Stimulated activated CD8-positive, alpha-beta memory T cell treated with anti-CD3 and anti-CD28 coated beads, Interleukin-7, amount 100 ng/mL, for 24 hours (primary cell): ENCODE measurements around the gene ENAH.
"Not testable (repeated sequence)": the region's sequence is repeated elsewhere in the genome, so short reads cannot be mapped to it uniquely, and the experiment has no call there.

Source experiments
- DNase-seq: peaks from one replicate; pipeline ENCODE4 v3.0.0-alpha.2; 2020; ENCODE audit warnings: low read depth

ENAH gene

DNA sequence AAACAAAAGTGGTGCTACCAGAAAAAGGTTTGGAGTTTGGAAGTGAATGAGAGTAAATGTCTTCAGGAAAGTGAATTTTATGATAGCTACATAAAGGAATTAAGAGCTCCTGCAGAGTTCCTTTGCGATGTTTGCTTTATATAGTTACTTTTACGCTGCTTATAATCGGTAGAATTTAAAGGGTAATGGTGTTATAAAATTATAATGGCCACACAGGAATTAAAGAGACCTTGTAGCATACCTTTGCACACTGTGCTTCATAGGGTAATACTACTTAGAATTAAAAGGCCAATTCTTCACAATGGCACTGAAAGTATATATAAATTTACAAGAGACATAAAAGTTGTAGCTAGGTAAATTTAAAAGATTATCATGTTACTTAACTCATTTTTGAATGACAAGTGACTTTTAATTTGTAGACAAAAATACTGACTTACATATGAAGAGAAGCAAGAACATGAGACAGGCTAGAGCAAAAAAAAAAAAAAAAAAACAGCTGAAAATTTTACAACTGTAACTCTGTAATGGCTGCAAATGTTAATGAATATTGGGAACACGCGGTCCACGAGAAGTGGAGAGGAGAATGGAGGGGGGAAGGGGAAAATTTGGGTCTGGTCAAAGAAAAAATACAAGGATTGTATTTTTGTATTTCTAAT lies 159.2 kb downstream of the ENAH start:
- DNase-seq, result no peak

DNA sequence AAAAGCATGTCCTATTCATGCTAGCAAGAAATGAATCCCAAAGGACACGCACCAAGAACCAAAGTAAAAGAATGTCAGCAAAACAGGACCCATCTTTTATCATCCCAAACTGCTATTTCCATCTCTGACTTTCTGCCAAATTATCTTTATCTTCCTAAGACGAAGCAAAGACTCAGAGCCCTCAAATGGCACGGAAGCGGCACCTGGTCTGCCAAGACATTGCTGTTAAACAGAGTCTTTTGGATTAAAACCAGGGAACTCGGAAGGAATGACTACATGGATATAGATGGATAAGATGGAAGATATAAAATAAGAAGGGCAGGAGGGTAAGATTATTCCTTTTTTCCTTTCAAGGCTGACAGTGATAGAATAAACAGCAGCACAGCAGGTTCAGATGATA lies 164.2 kb downstream of the ENAH start:
- no peak for DNase-seq

- no peak for DNase-seq
Observed at GRCh38 chr1:225486856-225487255, 166.1 kb downstream of the ENAH start.

GRCh38 chr1:225485991-225486530 lies 166.9 kb downstream of the ENAH start:
- DNase-seq, result no peak

DNA sequence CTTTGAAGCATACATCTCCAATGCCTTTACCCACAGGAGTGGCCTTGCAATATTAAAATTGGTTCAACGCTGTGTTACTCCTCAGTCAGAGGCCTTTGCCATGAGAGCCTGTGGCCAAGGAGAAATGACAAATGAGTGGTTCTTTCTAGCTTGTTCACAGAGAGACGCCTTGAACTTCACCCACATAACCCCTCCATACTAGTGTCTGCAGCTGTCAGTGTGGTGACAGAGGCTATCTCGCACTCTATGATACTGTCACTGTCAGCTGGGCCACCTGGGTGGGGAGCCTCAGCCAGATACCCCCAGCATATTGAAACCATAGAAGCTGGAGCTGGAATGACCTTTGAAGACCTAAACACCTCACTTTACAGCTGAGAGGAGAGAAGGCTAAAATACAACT lies 167.7 kb downstream of the ENAH start:
- DNase-seq, result no peak

- DNase-seq, result no peak
Observed at GRCh38 chr1:225484657-225485214, 168.2 kb downstream of the ENAH start.

DNA sequence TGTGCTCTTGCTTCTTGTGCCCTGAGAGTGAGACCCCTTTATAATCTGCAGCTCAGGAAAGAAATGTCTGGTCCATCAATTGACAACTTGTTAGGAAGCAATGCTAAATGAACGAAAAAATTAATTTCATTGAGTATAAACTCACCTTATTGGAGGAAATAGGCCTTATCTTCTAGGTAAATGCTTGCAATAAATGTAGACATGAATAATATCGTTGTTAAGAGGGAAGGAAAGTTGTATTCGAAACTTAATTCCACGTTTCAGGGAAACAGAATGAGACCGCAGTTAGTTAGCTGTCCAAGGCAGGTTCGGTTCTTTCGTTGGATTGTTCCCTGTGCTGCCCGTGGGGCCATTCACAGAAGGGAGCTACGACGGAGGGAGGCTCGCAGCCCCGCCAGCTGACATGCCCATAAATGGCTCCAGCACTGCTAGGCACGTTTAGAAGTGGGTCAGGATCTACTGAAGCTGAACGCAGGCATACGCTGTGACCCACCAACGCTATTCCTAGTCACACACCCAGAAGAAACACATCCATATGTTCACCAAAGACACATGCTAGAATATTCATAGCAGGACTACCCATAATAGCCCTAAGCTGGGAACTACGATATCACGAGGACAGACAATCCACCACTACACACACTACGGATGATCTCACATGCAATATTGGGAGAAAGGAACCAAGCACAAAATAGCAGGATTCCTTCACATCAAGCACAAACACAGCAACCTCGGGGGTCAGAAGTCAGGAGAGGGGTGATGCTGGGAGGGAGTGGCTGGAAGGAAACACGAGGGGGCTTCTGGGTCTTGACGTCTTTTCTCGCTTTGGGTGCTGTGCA lies 168.9 kb downstream of the ENAH start:
- DNase-seq, result no peak

- DNase-seq, result no peak
Observed at GRCh38 chr1:225482421-225482950, 170.4 kb downstream of the ENAH start.

- no peak for DNase-seq
Observed at GRCh38 chr1:225481738-225482137, 171.2 kb downstream of the ENAH start.

GRCh38 chr1:225480825-225481434 lies 172.0 kb downstream of the ENAH start:
- no peak for DNase-seq

GRCh38 chr1:225479996-225480720 lies 172.8 kb downstream of the ENAH start:
- DNase-seq, result no peak

- DNase-seq, result no peak
Observed at GRCh38 chr1:225479341-225479740, 173.6 kb downstream of the ENAH start.

DNA sequence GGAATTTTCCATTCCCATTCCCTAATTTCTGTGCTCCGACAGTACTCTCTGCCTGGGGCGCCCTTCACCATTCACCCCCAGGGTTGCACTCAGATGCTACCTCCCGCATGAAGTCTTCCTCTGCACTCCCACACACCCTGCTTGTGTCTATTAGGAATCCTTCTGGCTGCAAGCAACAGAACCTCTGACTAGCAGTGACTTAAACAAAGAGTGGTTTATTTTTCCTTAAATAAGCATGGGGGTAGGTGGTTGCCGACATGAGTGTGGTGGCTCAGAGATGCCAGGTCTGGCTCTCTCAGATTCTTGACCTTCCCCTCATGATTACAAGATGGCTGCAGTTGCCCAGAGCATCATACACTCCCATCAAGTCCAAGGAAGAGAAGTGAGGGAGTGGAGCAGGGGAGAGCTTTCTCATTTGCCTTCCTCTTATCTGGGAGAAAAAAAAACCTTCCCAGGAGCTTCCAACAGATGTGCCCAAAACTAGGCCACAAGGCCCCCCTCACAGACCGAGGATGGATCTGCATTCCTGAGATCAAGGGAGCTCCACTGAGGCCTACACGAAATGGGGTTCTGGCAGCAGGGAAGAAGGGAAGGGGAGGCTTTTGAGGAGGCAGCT lies 175.5 kb downstream of the ENAH start:
- no peak for DNase-seq

GRCh38 chr1:225476538-225476988 lies 176.4 kb downstream of the ENAH start:
- DNase-seq, result no peak

- DNase-seq, result no peak
Observed at GRCh38 chr1:225476100-225476511, 176.8 kb downstream of the ENAH start.

GRCh38 chr1:225474986-225475820 lies 177.7 kb downstream of the ENAH start:
- DNase-seq, result peak; percentile 30

DNA sequence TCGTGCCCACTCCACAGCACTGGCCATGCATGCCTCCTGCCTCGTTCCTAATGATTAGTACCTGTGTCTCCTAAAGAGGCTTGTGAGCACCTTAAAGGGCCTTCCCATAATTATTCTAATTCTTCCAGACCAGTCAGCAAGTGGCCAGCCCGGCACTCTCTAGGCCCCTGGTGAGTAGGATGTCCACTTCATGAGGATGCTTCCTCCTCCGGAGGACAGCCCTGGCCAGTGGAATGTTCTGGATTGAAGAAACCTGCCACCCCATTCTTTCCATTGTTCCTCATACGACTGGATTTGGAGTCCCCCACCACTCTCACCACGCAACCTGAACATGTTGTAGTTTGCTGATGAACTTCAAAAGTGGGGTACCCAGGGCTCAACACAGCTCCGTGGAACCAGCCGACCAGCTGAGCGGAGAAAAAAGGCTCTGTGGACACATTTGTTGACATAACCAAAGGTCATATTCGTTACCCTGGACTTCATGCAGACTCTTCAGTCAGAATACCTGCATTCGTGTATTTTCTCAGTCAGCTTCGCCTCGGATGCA lies 178.4 kb downstream of the ENAH start:
- no peak for DNase-seq

- not testable (repeated sequence) for DNase-seq
Observed at GRCh38 chr1:225473676-225474438, 179.1 kb downstream of the ENAH start.

GRCh38 chr1:225473266-225473665 lies 179.7 kb downstream of the ENAH start:
- not testable (repeated sequence) for DNase-seq
